Bronchial epithelial cell (primary cell): ENCODE measurements around the gene MYH15. TPM values are rescaled to one million over a fixed set of nuclear protein-coding genes. Genes with fewer than 3 reads are reported as not detected.

Experiments
- DNase-seq: peaks from one replicate; pipeline ENCODE4 v3.0.0-alpha.2; 2010; ENCODE audit warnings: low read depth
- FAIRE-seq: peaks from 2 replicates; lab custom pipeline; 2011; peaks lifted over from hg19 to GRCh38; lab: Jason Lieb, UNC
- H3K27me3 ChIP-seq: 2 replicates; pipeline ENCODE4 v1.5.1; 2011; ENCODE audit warnings: low read length; ENCODE audit not compliant: control insufficient read depth, insufficient read depth
- H3K36me3 ChIP-seq: 2 replicates; pipeline ENCODE4 v1.5.1; 2011; ENCODE audit warnings: low read length; ENCODE audit not compliant: control insufficient read depth, insufficient read depth
- H3K4me3 ChIP-seq: 2 replicates; pipeline ENCODE4 v1.5.1; 2011; ENCODE audit warnings: mild to moderate bottlenecking, low read depth, low read length, control low read depth
- CTCF ChIP-seq: IDR thresholded peaks from 2 replicates; pipeline ENCODE4 v1.5.1; 2011; ENCODE audit warnings: mild to moderate bottlenecking, moderate library complexity, low read length, control low read depth, inconsistent platforms; ENCODE audit not compliant: insufficient read depth, severe bottlenecking
- total RNA-seq: library from RNA; depleted of rRNA; stranded (reverse); fragments of >200 nt; gene quantifications from 2 replicates; pipeline ENCODE4 v1.2.1, GENCODE V29; 2014

MYH15 gene
- total RNA-seq, 1 donor from 2014 or later, result under 0.01 TPM

- no peak for FAIRE-seq
- no peaks in the 10 kb centered on the region for H3K27me3 ChIP-seq
- no peak overlapping the region for H3K4me3 ChIP-seq
- no peaks in the 10 kb centered on the region for H3K36me3 ChIP-seq
- no peak for TF ChIP-seq CTCF
- DNase-seq, result no peak
Measured at GRCh38 chr3:108394563-108394962, 115.8 kb downstream of the MYH15 start.

DNA sequence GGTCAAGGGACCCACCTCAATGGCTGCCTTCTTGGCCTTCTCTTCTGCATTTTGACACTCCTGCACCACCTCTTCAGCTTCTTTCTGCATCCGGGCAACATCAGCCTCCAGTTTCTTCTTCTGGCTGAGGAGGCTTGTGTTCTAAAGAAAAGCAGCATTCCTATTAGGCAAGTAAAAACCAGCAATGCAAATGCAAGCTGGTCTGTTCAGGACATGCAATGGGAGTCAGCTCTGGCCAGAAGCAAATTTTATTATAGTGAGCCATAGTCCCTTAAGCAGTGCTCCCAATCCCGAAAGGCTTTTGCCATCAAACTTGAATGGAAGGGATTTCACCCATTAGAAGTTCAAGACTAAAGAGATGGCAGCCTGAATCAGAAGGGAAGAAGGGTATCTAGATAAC, 116.4 kb downstream of the MYH15 start:
- no peak overlapping the region for H3K4me3 ChIP-seq
- TF ChIP-seq CTCF, result no peak
- DNase-seq, result peak; percentile 3
- no peaks in the 10 kb centered on the region for H3K27me3 ChIP-seq
- no peak for FAIRE-seq
- no peaks in the 10 kb centered on the region for H3K36me3 ChIP-seq

GRCh38 chr3:108393128-108393900, 117.1 kb downstream of the MYH15 start:
- DNase-seq (no peak), FAIRE-seq (no peak)
- no peaks in the 10 kb centered on the region for H3K36me3 ChIP-seq
- H3K27me3 ChIP-seq, result no peaks in the 10 kb centered on the region
- TF ChIP-seq CTCF, result no peak
- no peak overlapping the region for H3K4me3 ChIP-seq

GRCh38 chr3:108391917-108392593, 118.3 kb downstream of the MYH15 start:
- Histone ChIP-seq H3K27me3 (no peaks in the 10 kb centered on the region), H3K4me3 (no peak overlapping the region), H3K36me3 (no peaks in the 10 kb centered on the region)
- FAIRE-seq (no peak), DNase-seq (peak; percentile 18)
- no peak for TF ChIP-seq CTCF

- no peaks in the 10 kb centered on the region for H3K27me3 ChIP-seq
- FAIRE-seq (no peak), DNase-seq (no peak)
- H3K36me3 ChIP-seq, result no peaks in the 10 kb centered on the region
- H3K4me3 ChIP-seq, result no peak overlapping the region
- TF ChIP-seq CTCF, result no peak
Measured at GRCh38 chr3:108389372-108389771, 121.0 kb downstream of the MYH15 start.
